SH-SY5Y (cell line): ENCODE measurements around the gene YEATS2.

ENCODE experiments used
- GATA2 ChIP-seq: IDR thresholded peaks from 2 replicates; pipeline ENCODE4 v1.6.1; 2011; ENCODE audit warnings: mild to moderate bottlenecking, low read depth, low read length
- GATA3 ChIP-seq: IDR thresholded peaks from 2 replicates; pipeline ENCODE4 v1.6.1; 2011; ENCODE audit warnings: low read depth, mild to moderate bottlenecking, low read length, moderate library complexity

DNA sequence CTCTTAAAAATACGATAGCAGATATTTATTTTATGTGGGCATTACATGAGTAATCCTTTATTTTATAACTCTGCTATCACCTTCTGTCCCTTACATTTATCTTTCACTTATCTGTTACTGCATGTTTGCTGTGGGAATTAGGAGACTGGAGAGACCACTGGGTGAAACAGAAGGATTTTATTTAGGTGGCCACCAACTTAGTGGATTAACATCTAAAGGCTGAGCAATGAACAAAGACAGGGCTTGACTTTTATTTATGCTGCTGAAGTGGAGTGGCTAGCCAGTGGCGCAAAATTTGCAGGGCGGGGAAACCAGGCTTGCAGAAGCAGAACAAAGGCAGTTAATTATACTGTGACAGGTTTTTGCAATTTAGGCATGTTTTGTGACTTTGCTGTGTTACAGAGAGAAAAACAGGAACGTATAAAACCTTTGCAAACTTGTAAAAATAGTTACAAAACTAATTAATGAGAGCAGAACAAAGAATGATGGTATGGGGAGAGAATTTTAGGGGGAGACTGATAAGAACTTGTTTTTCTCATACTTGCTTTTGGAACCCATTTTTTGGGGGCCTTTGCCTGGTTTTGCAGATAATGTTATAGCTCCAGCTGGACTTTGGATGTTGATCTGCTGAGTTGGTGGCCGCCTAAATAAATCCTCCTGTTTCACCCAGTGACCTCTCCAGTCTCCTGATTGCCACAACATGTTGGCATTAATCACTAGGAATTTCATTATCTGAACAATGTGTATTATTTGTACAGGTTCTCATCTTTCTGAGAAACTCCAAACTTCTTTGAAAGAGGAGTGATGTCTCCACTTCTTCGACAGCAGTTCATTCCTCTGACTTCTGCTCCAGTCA is 44.2 kb upstream of the YEATS2 start:
- no peak for TF ChIP-seq GATA2
- no peak for TF ChIP-seq GATA3
